Measurements from ENCODE around the gene DYNC2LI1.

DYNC2LI1 gene

DNA sequence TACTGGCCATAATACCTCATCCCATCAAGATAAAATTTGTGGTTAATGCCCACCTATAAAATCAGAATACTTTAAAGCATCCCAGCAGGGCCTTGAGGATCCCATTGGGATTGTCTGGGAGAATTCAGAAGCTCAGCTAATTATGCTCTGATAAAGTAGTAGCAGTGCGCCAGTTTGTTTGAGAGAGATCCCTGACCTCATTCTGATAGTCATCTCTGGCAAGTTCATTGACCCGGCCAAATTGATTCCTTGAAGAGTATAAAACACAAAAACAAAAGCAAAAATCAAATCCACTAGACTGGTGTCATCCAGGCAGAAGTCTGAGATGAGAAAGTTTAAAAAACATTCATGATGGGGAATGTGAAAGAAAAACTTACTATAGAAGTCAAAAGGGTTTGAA lies 50.7 kb downstream of the DYNC2LI1 start:
- Histone ChIP-seq H3K4me2 (ENCODE audit: low read depth, low read length, poor library complexity, severe bottlenecking) (no peak overlapping the region), H3K79me2 (ENCODE audit: insufficient read depth, low read length) (no peaks in the 10 kb centered on the region), H4K20me1 (ENCODE audit: insufficient read depth, low read length, poor library complexity, severe bottlenecking) (no peaks in the 10 kb centered on the region), H3K36me3 (ENCODE audit: insufficient read depth, low read length) (no peaks in the 10 kb centered on the region), H2AFZ (ENCODE audit: low read length) (no peak overlapping the region), H3K9ac (ENCODE audit: low read depth, low read length, poor library complexity, severe bottlenecking) (no peak overlapping the region), H3K9me2 (replicated peaks; ENCODE audit: low read depth, low read length) (no peaks in the 10 kb centered on the region), H3K4me1 (ENCODE audit: insufficient read depth, low read length, poor library complexity, severe bottlenecking) (no peaks in the 10 kb centered on the region), H3F3A (ENCODE audit: low read depth) (no peaks in the 10 kb centered on the region), H3K27me3 (ENCODE audit: insufficient read depth, low read length, poor library complexity, severe bottlenecking) (no peaks in the 10 kb centered on the region), H3K9me3 (ENCODE audit: insufficient read depth, low read depth, low read length) (no peaks in the 10 kb centered on the region), H3K4me3 (ENCODE audit: low read length, poor library complexity, severe bottlenecking) (no peak overlapping the region)
- TF ChIP-seq EZH2phosphoT487 (IDR thresholded peaks at IDR 0.05; ENCODE audit: borderline replicate concordance): no peak
- TF ChIP-seq, protein P1, sequence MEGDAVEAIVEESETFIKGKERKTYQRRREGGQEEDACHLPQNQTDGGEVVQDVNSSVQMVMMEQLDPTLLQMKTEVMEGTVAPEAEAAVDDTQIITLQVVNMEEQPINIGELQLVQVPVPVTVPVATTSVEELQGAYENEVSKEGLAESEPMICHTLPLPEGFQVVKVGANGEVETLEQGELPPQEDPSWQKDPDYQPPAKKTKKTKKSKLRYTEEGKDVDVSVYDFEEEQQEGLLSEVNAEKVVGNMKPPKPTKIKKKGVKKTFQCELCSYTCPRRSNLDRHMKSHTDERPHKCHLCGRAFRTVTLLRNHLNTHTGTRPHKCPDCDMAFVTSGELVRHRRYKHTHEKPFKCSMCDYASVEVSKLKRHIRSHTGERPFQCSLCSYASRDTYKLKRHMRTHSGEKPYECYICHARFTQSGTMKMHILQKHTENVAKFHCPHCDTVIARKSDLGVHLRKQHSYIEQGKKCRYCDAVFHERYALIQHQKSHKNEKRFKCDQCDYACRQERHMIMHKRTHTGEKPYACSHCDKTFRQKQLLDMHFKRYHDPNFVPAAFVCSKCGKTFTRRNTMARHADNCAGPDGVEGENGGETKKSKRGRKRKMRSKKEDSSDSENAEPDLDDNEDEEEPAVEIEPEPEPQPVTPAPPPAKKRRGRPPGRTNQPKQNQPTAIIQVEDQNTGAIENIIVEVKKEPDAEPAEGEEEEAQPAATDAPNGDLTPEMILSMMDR (conservative IDR thresholded peaks at IDR 0.05; ENCODE audit: low read length): no peak

DNA sequence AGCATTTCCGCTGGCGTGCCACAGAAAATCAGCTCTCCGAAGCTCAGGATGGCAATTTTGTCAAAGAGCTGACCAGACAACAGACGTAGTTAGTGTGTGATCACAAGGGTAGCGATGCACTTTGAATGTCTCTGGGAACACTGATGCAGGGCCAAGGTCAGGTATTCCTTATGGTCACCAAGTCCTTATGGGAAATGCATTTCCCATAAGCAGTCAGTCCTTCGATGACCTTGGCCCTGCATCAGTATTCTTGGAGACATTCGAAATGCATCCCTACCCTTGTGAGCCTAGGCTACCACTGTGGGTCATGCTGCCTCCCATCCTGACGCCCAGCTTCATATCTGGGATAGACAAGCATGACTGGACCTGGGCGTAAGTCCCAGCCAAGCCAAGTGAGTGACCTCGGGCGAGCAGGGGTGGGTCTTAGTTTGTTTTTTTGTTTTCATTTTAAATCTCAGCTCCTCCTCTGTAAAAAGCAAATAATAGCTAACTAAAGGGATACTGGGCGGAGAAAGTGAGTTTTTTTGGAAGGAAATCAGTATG lies 51.2 kb downstream of the DYNC2LI1 start:
- H4K20me1 ChIP-seq (ENCODE audit: insufficient read depth, low read length, poor library complexity, severe bottlenecking): no peaks in the 10 kb centered on the region
- no peaks in the 10 kb centered on the region for H3K27me3 ChIP-seq (ENCODE audit: insufficient read depth, low read length, poor library complexity, severe bottlenecking)
- H3K4me2 ChIP-seq (ENCODE audit: low read depth, low read length, poor library complexity, severe bottlenecking): no peak overlapping the region
- H3K9me2 ChIP-seq (replicated peaks; ENCODE audit: low read depth, low read length): no peaks in the 10 kb centered on the region
- no peaks in the 10 kb centered on the region for H3K79me2 ChIP-seq (ENCODE audit: insufficient read depth, low read length)
- no peak overlapping the region for H2AFZ ChIP-seq (ENCODE audit: low read length)
- no peaks in the 10 kb centered on the region for H3K9me3 ChIP-seq (ENCODE audit: insufficient read depth, low read depth, low read length)
- no peak overlapping the region for H3K4me3 ChIP-seq (ENCODE audit: low read length, poor library complexity, severe bottlenecking)
- no peak overlapping the region for H3K9ac ChIP-seq (ENCODE audit: low read depth, low read length, poor library complexity, severe bottlenecking)
- H3F3A ChIP-seq (ENCODE audit: low read depth): no peaks in the 10 kb centered on the region
- no peaks in the 10 kb centered on the region for H3K36me3 ChIP-seq (ENCODE audit: insufficient read depth, low read length)
- no peaks in the 10 kb centered on the region for H3K4me1 ChIP-seq (ENCODE audit: insufficient read depth, low read length, poor library complexity, severe bottlenecking)
- TF ChIP-seq EZH2phosphoT487 (IDR thresholded peaks at IDR 0.05; ENCODE audit: borderline replicate concordance): no peak
- TF ChIP-seq, protein P1 (conservative IDR thresholded peaks at IDR 0.05; ENCODE audit: low read length): no peak

DNA sequence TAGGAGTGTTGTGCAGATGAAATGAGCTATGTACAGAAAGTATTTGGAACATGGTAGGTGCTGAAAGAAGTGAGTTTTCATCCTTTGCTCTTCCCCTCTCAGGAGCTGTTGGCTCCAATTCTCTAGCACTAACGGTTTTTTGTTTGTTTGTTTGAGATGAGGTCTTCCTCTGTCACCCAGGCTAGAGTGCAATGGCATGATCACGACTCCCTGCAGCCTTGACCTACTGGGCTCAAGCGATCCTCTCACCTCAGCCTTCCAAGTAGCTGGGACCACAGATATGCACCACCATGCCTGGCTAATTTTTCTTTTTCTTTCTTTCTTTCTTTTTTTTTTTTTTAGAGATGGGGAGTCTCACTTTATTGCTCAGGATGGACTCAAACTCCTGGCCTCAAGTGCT lies 52.0 kb downstream of the DYNC2LI1 start:
- TF ChIP-seq, protein P1 (conservative IDR thresholded peaks at IDR 0.05; ENCODE audit: low read length): no peak
- no peak for TF ChIP-seq EZH2phosphoT487 (IDR thresholded peaks at IDR 0.05; ENCODE audit: borderline replicate concordance)

More for the DNA sequence above, 52.0 kb downstream of the DYNC2LI1 start:
- Histone ChIP-seq H3K9me3 (ENCODE audit: insufficient read depth, low read depth, low read length) (no peaks in the 10 kb centered on the region), H4K20me1 (ENCODE audit: insufficient read depth, low read length, poor library complexity, severe bottlenecking) (no peaks in the 10 kb centered on the region), H3K36me3 (ENCODE audit: insufficient read depth, low read length) (no peaks in the 10 kb centered on the region), H3K27me3 (ENCODE audit: insufficient read depth, low read length, poor library complexity, severe bottlenecking) (no peaks in the 10 kb centered on the region), H3K4me3 (ENCODE audit: low read length, poor library complexity, severe bottlenecking) (no peak overlapping the region), H3K9ac (ENCODE audit: low read depth, low read length, poor library complexity, severe bottlenecking) (no peak overlapping the region), H3K79me2 (ENCODE audit: insufficient read depth, low read length) (no peaks in the 10 kb centered on the region), H3K9me2 (replicated peaks; ENCODE audit: low read depth, low read length) (no peaks in the 10 kb centered on the region), H3K4me1 (ENCODE audit: insufficient read depth, low read length, poor library complexity, severe bottlenecking) (no peaks in the 10 kb centered on the region), H3K4me2 (ENCODE audit: low read depth, low read length, poor library complexity, severe bottlenecking) (no peak overlapping the region), H3F3A (ENCODE audit: low read depth) (no peaks in the 10 kb centered on the region), H2AFZ (ENCODE audit: low read length) (no peak overlapping the region)
